ENCODE results near the gene UPB1. TPM values are rescaled to one million over a fixed set of nuclear protein-coding genes. Genes with fewer than 3 reads are reported as not detected.
"Not testable (repeated sequence)": the region's sequence is repeated elsewhere in the genome, so short reads cannot be mapped to it uniquely, and the experiment has no call there.

The UPB1 gene
- total and polyA plus RNA-seq, 2 donors, result 3.5 to 6.3 TPM

DNA sequence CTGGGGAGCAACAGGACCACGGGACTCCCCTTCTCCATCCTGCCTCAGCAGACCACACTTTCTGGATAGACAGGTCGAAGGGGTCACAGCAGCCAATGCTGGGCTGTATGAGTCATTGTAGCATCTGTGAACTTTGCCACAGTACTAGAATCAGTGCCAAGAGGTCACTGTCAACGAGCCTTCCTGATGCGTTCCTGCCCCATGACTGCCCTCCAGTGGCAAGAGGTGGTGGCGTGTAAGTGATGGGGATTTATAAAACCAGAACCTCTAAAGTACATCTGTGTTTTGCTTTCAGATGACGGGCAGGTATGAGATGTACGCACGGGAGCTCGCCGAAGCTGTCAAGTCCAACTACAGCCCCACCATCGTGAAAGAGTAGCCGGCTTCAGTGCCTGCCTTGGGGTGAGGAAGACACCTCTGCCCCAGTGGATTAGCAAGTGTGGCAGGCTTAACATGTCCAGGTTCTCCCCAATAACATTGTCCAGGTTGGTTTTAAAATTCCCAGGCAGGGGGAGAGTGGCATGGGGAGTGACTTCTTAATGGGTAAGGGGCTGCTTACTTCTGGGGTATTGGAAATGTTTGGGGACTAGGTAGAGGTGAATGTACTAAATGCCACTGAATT, 30.4 kb downstream of the UPB1 start:
- Histone ChIP-seq H3K9me3 (ENCODE audit: control insufficient read depth in 2 of 2, insufficient read depth in 1 of 2, low read length in 1 of 2) (no peaks in the 10 kb centered on the region), H3K36me3 (ENCODE audit: control insufficient read depth in 2 of 2, insufficient read depth in 2 of 2, low read length in 1 of 2) (no peaks in the 10 kb centered on the region), H3K4me3 (ENCODE audit: low read length in 2 of 2) (no peak overlapping the region), H3K27me3 (ENCODE audit: control insufficient read depth in 2 of 2, insufficient read depth in 1 of 2, low read length in 1 of 2) (no peaks in the 10 kb centered on the region), H3K27ac (ENCODE audit: low read depth in 1 of 2, low read length in 1 of 2) (no peak overlapping the region), H3K4me1 (ENCODE audit: control insufficient read depth in 2 of 2, insufficient read depth in 2 of 2, low read length in 2 of 2) (peaks cover 2 to 18% of the 10 kb centered on the region in 2 donors)
- 14% methylated on average over 12 of the region's 12 CpGs for WGBS
- DNase-seq (ENCODE audit: low read depth in 6 of 9, low spot score in 9 of 9), result peak; percentile 43 to 89 (median 76)

DNA sequence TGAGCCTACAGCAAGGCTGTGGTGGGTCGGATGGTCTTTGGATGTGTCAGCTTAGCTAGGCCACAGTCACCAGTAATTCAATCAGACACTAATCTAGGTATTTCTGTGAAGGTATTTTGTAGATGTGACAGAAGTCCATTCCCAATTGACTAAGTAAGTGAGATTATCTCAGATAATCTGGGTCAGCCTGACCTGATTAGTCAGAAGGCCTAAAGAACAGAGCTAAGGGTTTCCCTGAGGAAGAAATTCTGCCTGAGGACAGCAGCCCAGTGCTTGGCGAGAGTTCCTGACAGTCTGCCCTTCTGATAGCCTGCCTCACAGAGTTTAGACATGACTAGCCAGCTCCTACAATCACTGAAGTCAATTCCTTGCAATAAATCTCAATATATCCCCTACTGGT, 31.1 kb downstream of the UPB1 start:
- no peak for DNase-seq (ENCODE audit: low read depth in 6 of 9, low spot score in 9 of 9)
- Histone ChIP-seq H3K4me1 (ENCODE audit: control insufficient read depth in 2 of 2, insufficient read depth in 2 of 2, low read length in 2 of 2) (peaks cover 2 to 18% of the 10 kb centered on the region in 2 donors), H3K4me3 (ENCODE audit: low read length in 2 of 2) (no peak overlapping the region), H3K27me3 (ENCODE audit: control insufficient read depth in 2 of 2, insufficient read depth in 1 of 2, low read length in 1 of 2) (no peaks in the 10 kb centered on the region), H3K9me3 (ENCODE audit: control insufficient read depth in 2 of 2, insufficient read depth in 1 of 2, low read length in 1 of 2) (no peaks in the 10 kb centered on the region), H3K36me3 (ENCODE audit: control insufficient read depth in 2 of 2, insufficient read depth in 2 of 2, low read length in 1 of 2) (no peaks in the 10 kb centered on the region), H3K27ac (ENCODE audit: low read depth in 1 of 2, low read length in 1 of 2) (no peak overlapping the region)
- 98% methylated on average over 2 of the region's 2 CpGs for WGBS

DNA sequence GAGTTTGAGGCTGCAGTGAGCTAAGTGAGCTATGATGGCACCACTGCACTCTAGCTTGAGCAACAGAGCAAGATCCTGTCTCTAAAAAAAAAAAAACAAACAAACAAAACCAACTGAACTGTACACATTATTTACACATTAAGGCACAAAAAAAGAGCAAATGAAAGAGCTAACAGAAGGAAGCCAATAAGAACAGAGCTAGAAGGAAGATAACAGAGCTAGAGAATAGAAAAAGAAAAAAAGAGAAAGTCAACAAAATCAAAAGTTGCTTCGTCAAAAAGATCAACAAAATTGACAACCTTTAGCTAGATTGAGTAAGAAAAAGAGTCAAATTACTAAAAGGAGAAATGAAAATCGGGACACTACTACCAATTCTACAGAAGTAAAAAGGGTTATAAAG, 34.8 kb downstream of the UPB1 start:
- Histone ChIP-seq H3K27ac (ENCODE audit: low read depth in 1 of 2, low read length in 1 of 2) (no peak overlapping the region), H3K4me3 (ENCODE audit: low read length in 2 of 2) (no peak overlapping the region), H3K9me3 (ENCODE audit: control insufficient read depth in 2 of 2, insufficient read depth in 1 of 2, low read length in 1 of 2) (no peaks in the 10 kb centered on the region), H3K36me3 (ENCODE audit: control insufficient read depth in 2 of 2, insufficient read depth in 2 of 2, low read length in 1 of 2) (no peaks in the 10 kb centered on the region), H3K27me3 (ENCODE audit: control insufficient read depth in 2 of 2, insufficient read depth in 1 of 2, low read length in 1 of 2) (no peaks in the 10 kb centered on the region), H3K4me1 (ENCODE audit: control insufficient read depth in 2 of 2, insufficient read depth in 2 of 2, low read length in 2 of 2) (peaks cover 0 to 3% of the 10 kb centered on the region in 2 donors)
- WGBS, result 92% methylated on average over 2 of the region's 2 CpGs
- DNase-seq (ENCODE audit: low read depth in 6 of 9, low spot score in 9 of 9), result no peak

GRCh38 chr22:24530968-24531367, 35.8 kb downstream of the UPB1 start:
- not testable (repeated sequence) for H3K4me3 ChIP-seq (ENCODE audit: low read length in 2 of 2); H3K36me3 ChIP-seq (ENCODE audit: control insufficient read depth in 2 of 2, insufficient read depth in 2 of 2, low read length in 1 of 2); H3K27ac ChIP-seq (ENCODE audit: low read depth in 1 of 2, low read length in 1 of 2); H3K9me3 ChIP-seq (ENCODE audit: control insufficient read depth in 2 of 2, insufficient read depth in 1 of 2, low read length in 1 of 2); H3K27me3 ChIP-seq (ENCODE audit: control insufficient read depth in 2 of 2, insufficient read depth in 1 of 2, low read length in 1 of 2); H3K4me1 ChIP-seq (ENCODE audit: control insufficient read depth in 2 of 2, insufficient read depth in 2 of 2, low read length in 2 of 2); DNase-seq (ENCODE audit: low read depth in 6 of 9, low spot score in 9 of 9)
- 97% methylated on average over 3 of the region's 3 CpGs for WGBS

- DNase-seq (ENCODE audit: low read depth in 6 of 9, low spot score in 9 of 9), result no peak
- Histone ChIP-seq H3K4me1 (ENCODE audit: control insufficient read depth in 2 of 2, insufficient read depth in 2 of 2, low read length in 2 of 2) (no peaks in the 10 kb centered on the region), H3K9me3 (ENCODE audit: control insufficient read depth in 2 of 2, insufficient read depth in 1 of 2, low read length in 1 of 2) (no peaks in the 10 kb centered on the region), H3K27ac (ENCODE audit: low read depth in 1 of 2, low read length in 1 of 2) (no peak overlapping the region), H3K27me3 (ENCODE audit: control insufficient read depth in 2 of 2, insufficient read depth in 1 of 2, low read length in 1 of 2) (no peaks in the 10 kb centered on the region), H3K36me3 (ENCODE audit: control insufficient read depth in 2 of 2, insufficient read depth in 2 of 2, low read length in 1 of 2) (peaks cover 0 to 3% of the 10 kb centered on the region in 2 donors), H3K4me3 (ENCODE audit: low read length in 2 of 2) (no peak overlapping the region)
- 100% methylated on average over 1 of the region's 1 CpG for WGBS
Measured at GRCh38 chr22:24532075-24532474, 36.9 kb downstream of the UPB1 start.

- 98% methylated on average over 4 of the region's 4 CpGs for WGBS
- Histone ChIP-seq H3K9me3 (ENCODE audit: control insufficient read depth in 2 of 2, insufficient read depth in 1 of 2, low read length in 1 of 2) (no peaks in the 10 kb centered on the region), H3K4me3 (ENCODE audit: low read length in 2 of 2) (no peak overlapping the region), H3K27me3 (ENCODE audit: control insufficient read depth in 2 of 2, insufficient read depth in 1 of 2, low read length in 1 of 2) (no peaks in the 10 kb centered on the region), H3K4me1 (ENCODE audit: control insufficient read depth in 2 of 2, insufficient read depth in 2 of 2, low read length in 2 of 2) (no peaks in the 10 kb centered on the region), H3K36me3 (ENCODE audit: control insufficient read depth in 2 of 2, insufficient read depth in 2 of 2, low read length in 1 of 2) (peaks cover 11 to 17% of the 10 kb centered on the region in 2 donors), H3K27ac (ENCODE audit: low read depth in 1 of 2, low read length in 1 of 2) (no peak overlapping the region)
- DNase-seq (ENCODE audit: low read depth in 6 of 9, low spot score in 9 of 9), result no peak
Measured at GRCh38 chr22:24535348-24535747, 40.2 kb downstream of the UPB1 start.

- H3K4me1 ChIP-seq (ENCODE audit: control insufficient read depth in 2 of 2, insufficient read depth in 2 of 2, low read length in 2 of 2), result no peaks in the 10 kb centered on the region
- no peaks in the 10 kb centered on the region for H3K27me3 ChIP-seq (ENCODE audit: control insufficient read depth in 2 of 2, insufficient read depth in 1 of 2, low read length in 1 of 2)
- 96% methylated on average over 3 of the region's 3 CpGs for WGBS
- H3K4me3 ChIP-seq (ENCODE audit: low read length in 2 of 2), result no peak overlapping the region
- H3K36me3 ChIP-seq (ENCODE audit: control insufficient read depth in 2 of 2, insufficient read depth in 2 of 2, low read length in 1 of 2), result peaks cover 19 to 24% of the 10 kb centered on the region in 2 donors
- no peak for DNase-seq (ENCODE audit: low read depth in 6 of 9, low spot score in 9 of 9)
- no peaks in the 10 kb centered on the region for H3K9me3 ChIP-seq (ENCODE audit: control insufficient read depth in 2 of 2, insufficient read depth in 1 of 2, low read length in 1 of 2)
- H3K27ac ChIP-seq (ENCODE audit: low read depth in 1 of 2, low read length in 1 of 2), result no peak overlapping the region
Measured at GRCh38 chr22:24536089-24536488, 41.0 kb downstream of the UPB1 start.

- H3K4me1 ChIP-seq (ENCODE audit: control insufficient read depth in 2 of 2, insufficient read depth in 2 of 2, low read length in 2 of 2), result no peaks in the 10 kb centered on the region
- 95% methylated on average over 2 of the region's 2 CpGs for WGBS
- no peaks in the 10 kb centered on the region for H3K9me3 ChIP-seq (ENCODE audit: control insufficient read depth in 2 of 2, insufficient read depth in 1 of 2, low read length in 1 of 2)
- no peaks in the 10 kb centered on the region for H3K27me3 ChIP-seq (ENCODE audit: control insufficient read depth in 2 of 2, insufficient read depth in 1 of 2, low read length in 1 of 2)
- no peak overlapping the region for H3K27ac ChIP-seq (ENCODE audit: low read depth in 1 of 2, low read length in 1 of 2)
- no peak for DNase-seq (ENCODE audit: low read depth in 6 of 9, low spot score in 9 of 9)
- H3K4me3 ChIP-seq (ENCODE audit: low read length in 2 of 2), result no peak overlapping the region
- H3K36me3 ChIP-seq (ENCODE audit: control insufficient read depth in 2 of 2, insufficient read depth in 2 of 2, low read length in 1 of 2), result peaks cover 58 to 65% of the 10 kb centered on the region in 2 donors
Measured at GRCh38 chr22:24540470-24540869, 45.3 kb downstream of the UPB1 start.

GRCh38 chr22:24541681-24542515, 46.8 kb downstream of the UPB1 start:
- DNase-seq (ENCODE audit: low read depth in 6 of 9, low spot score in 9 of 9), result no peak
- peaks cover 64 to 73% of the 10 kb centered on the region in 2 donors for H3K36me3 ChIP-seq (ENCODE audit: control insufficient read depth in 2 of 2, insufficient read depth in 2 of 2, low read length in 1 of 2)
- H3K4me3 ChIP-seq (ENCODE audit: low read length in 2 of 2), result no peak overlapping the region
- H3K4me1 ChIP-seq (ENCODE audit: control insufficient read depth in 2 of 2, insufficient read depth in 2 of 2, low read length in 2 of 2), result no peaks in the 10 kb centered on the region
- no peaks in the 10 kb centered on the region for H3K27me3 ChIP-seq (ENCODE audit: control insufficient read depth in 2 of 2, insufficient read depth in 1 of 2, low read length in 1 of 2)
- WGBS, result 86% methylated on average over 6 of the region's 6 CpGs
- H3K9me3 ChIP-seq (ENCODE audit: control insufficient read depth in 2 of 2, insufficient read depth in 1 of 2, low read length in 1 of 2), result no peaks in the 10 kb centered on the region
- peak overlapping the region in 1 of 2 donors; percentile 26 for H3K27ac ChIP-seq (ENCODE audit: low read depth in 1 of 2, low read length in 1 of 2)

Data from thymus (tissue), 11 donors.